HepG2 (cell line): ENCODE measurements around the gene S100A10. TPM values are rescaled to one million over a fixed set of nuclear protein-coding genes. Genes with fewer than 3 reads are reported as not detected.

Source experiments
- DDIT3 ChIP-seq: sonication (generic); formaldehyde crosslinking; IDR thresholded peaks from 2 replicates; pipeline ENCODE4 v1.4.0; 2020; ENCODE audit warnings: mild to moderate bottlenecking, missing genetic modification reagents
- FOXJ3 ChIP-seq: sonication (generic); formaldehyde crosslinking; IDR thresholded peaks from 2 replicates; pipeline ENCODE4 v1.4.0; 2020; ENCODE audit warnings: missing genetic modification reagents, mild to moderate bottlenecking, borderline replicate concordance
- FOXP1 ChIP-seq, 2 experiments: fragments of 450-650 bp in 1 of 2; IDR thresholded peaks; 2 replicates each; pipeline ENCODE4 v1.6.1; 2017 to 2018; ENCODE audit warnings: antibody characterized with exemption in 1 of 2
- KDM4B ChIP-seq: sonication (generic); formaldehyde crosslinking; IDR thresholded peaks from 2 replicates; pipeline ENCODE4 v1.4.0; 2020; ENCODE audit warnings: missing genetic modification reagents
- KLF13 ChIP-seq: sonication (generic); formaldehyde crosslinking; IDR thresholded peaks from 2 replicates; pipeline ENCODE4 v1.4.0; 2020; ENCODE audit warnings: mild to moderate bottlenecking, missing genetic modification reagents
- PAXIP1 ChIP-seq: sonication (generic); formaldehyde crosslinking; conservative IDR thresholded peaks from 2 replicates; pipeline ENCODE4 v1.4.0; 2020; ENCODE audit warnings: mild to moderate bottlenecking, missing genetic modification reagents, moderate library complexity
- PCBP2 ChIP-seq: fragments of 200-400 bp; formaldehyde crosslinking; optimal IDR thresholded peaks from 2 replicates; pipeline ENCODE3; 2018; ENCODE audit warnings: low read length, low read depth; ENCODE audit not compliant: poor library complexity, severe bottlenecking
- SCMH1 ChIP-seq: sonication (generic); formaldehyde crosslinking; IDR thresholded peaks from 2 replicates; pipeline ENCODE4 v1.9.0; 2021; ENCODE audit warnings: missing genetic modification reagents, mild to moderate bottlenecking, borderline replicate concordance
- SMARCE1 ChIP-seq: fragments of 450-650 bp; IDR thresholded peaks from 2 replicates; pipeline ENCODE4 v1.6.1; 2017; ENCODE audit warnings: borderline replicate concordance
- TBL1XR1 ChIP-seq: fragments of 150-350 bp; IDR thresholded peaks from 2 replicates; pipeline ENCODE4 v1.6.1; 2014; ENCODE audit warnings: borderline replicate concordance, low read length; ENCODE audit not compliant: partially characterized antibody
- ZFP1 ChIP-seq: IDR thresholded peaks from 2 replicates; pipeline ENCODE4 v1.6.1; 2016
- ZFY ChIP-seq: sonication (generic); formaldehyde crosslinking; IDR thresholded peaks from 2 replicates; pipeline ENCODE4 v1.4.0; 2020; ENCODE audit warnings: missing genetic modification reagents
- ZNF276 ChIP-seq: sonication (generic); formaldehyde crosslinking; IDR thresholded peaks from 2 replicates; pipeline ENCODE4 v1.4.0; 2020; ENCODE audit warnings: mild to moderate bottlenecking, low read depth, missing genetic modification reagents
- ZNF282 ChIP-seq: fragments of 450-650 bp; IDR thresholded peaks from 2 replicates; pipeline ENCODE4 v1.6.1; 2018; ENCODE audit not compliant: partially characterized antibody
- ZNF337 ChIP-seq: sonication (generic); formaldehyde crosslinking; IDR thresholded peaks from 2 replicates; pipeline ENCODE4 v1.5.1; 2020; ENCODE audit warnings: missing genetic modification reagents, low read depth, mild to moderate bottlenecking, borderline replicate concordance
- ZNF570 ChIP-seq: sonication (generic); formaldehyde crosslinking; IDR thresholded peaks from 2 replicates; pipeline ENCODE4 v1.4.0; 2020; ENCODE audit warnings: mild to moderate bottlenecking, missing genetic modification reagents, borderline replicate concordance
- polyA plus RNA-seq, 8 experiments: library from polyadenylated mRNA; depleted of rRNA in 3 of 8; stranded (reverse) in 7 of 8; unstranded in 1 of 8; fragments of >200 nt; fragmentation: Illumina TruSeq in 4 of 8; extraction: Trizol in 4 of 8; gene quantifications; 2 replicates each; pipeline versions ENCODE4 v1.2.1 to v1.2.3, GENCODE V29; 2011 to 2016; ENCODE audit warnings: low read depth in 4 of 8, missing spikeins in 1 of 8, mixed read lengths in 1 of 8; ENCODE audit not compliant: insufficient read depth in 1 of 8
- total RNA-seq, 5 experiments: library from RNA; depleted of rRNA; stranded (reverse); fragments of >200 nt; fragmentation: Illumina TruSeq; extraction: Trizol; gene quantifications; 2 replicates each; pipeline ENCODE4 v1.2.3, GENCODE V29; 2016; ENCODE audit warnings: low read depth in 1 of 5
- TF ChIP-seq, protein P1 (sequence below): IDR thresholded peaks from 2 replicates; pipeline ENCODE4 v1.6.1; 2012; ENCODE audit warnings: low read depth, low read length, improper control_type of control experiment
- TF ChIP-seq, protein P2 (sequence below): IDR thresholded peaks from 2 replicates; pipeline ENCODE4 v1.6.1; 2016; ENCODE audit warnings: control low read depth
- TF ChIP-seq, protein P3 (sequence below): sonication (generic); formaldehyde crosslinking; IDR thresholded peaks from 2 replicates; pipeline ENCODE4 v1.4.0; 2020; ENCODE audit warnings: missing genetic modification reagents
- TF ChIP-seq, protein P4 (sequence below): sonication (generic); formaldehyde crosslinking; IDR thresholded peaks from 2 replicates; pipeline ENCODE4 v1.5.1; 2020; ENCODE audit warnings: missing genetic modification reagents, mild to moderate bottlenecking, borderline replicate concordance

The S100A10 gene
- total and polyA plus RNA-seq, 2 of the 13 experiments (the other 11 are each of a cell fraction or from before 2014, with no cell fraction given) = 16.8 to 28.7 TPM

- TF ChIP-seq ZNF276 (CRISPR knock-in tag) (no peak), FOXJ3 (CRISPR knock-in tag) (no peak; the same call in 1 of the 2 replicates), TBL1XR1 (no peak), ZNF337 (CRISPR knock-in tag) (no peak), KLF13 (CRISPR knock-in tag) (no peak), ZNF570 (no peak), DDIT3 (CRISPR knock-in tag) (no peak), KDM4B (CRISPR knock-in tag) (no peak), ZFP1 (CRISPR knock-in tag) (no peak), ZFY (no peak), FOXP1 (IDR thresholded peaks at IDR 0.05) (no peak), FOXP1 (CRISPR knock-in tag; IDR thresholded peaks at IDR 0.05) (0 out of 2 replicates have a peak, but pooled peaks have one; percentile 24), PCBP2 (no peak), ZNF282 (no peak), SMARCE1 (no peak), SCMH1 (CRISPR knock-in tag) (no peak), PAXIP1 (CRISPR knock-in tag) (peak; percentile 85)
- TF ChIP-seq, protein P1, sequence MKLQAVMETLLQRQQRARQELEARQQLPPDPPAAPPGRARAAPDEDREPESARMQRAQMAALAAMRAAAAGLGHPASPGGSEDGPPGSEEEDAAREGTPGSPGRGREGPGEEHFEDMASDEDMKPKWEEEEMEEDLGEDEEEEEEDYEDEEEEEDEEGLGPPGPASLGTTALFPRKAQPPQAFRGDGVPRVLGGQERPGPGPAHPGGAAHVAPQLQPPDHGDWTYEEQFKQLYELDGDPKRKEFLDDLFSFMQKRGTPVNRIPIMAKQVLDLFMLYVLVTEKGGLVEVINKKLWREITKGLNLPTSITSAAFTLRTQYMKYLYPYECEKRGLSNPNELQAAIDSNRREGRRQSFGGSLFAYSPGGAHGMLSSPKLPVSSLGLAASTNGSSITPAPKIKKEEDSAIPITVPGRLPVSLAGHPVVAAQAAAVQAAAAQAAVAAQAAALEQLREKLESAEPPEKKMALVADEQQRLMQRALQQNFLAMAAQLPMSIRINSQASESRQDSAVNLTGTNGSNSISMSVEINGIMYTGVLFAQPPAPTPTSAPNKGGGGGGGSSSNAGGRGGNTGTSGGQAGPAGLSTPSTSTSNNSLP = no peak
- TF ChIP-seq, protein P2, sequence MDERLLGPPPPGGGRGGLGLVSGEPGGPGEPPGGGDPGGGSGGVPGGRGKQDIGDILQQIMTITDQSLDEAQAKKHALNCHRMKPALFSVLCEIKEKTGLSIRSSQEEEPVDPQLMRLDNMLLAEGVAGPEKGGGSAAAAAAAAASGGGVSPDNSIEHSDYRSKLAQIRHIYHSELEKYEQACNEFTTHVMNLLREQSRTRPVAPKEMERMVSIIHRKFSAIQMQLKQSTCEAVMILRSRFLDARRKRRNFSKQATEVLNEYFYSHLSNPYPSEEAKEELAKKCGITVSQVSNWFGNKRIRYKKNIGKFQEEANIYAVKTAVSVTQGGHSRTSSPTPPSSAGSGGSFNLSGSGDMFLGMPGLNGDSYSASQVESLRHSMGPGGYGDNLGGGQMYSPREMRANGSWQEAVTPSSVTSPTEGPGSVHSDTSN (CRISPR knock-in tag) = no peak
- TF ChIP-seq, protein P3, sequence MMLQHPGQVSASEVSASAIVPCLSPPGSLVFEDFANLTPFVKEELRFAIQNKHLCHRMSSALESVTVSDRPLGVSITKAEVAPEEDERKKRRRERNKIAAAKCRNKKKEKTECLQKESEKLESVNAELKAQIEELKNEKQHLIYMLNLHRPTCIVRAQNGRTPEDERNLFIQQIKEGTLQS (CRISPR knock-in tag) = no peak
- TF ChIP-seq, protein P4, sequence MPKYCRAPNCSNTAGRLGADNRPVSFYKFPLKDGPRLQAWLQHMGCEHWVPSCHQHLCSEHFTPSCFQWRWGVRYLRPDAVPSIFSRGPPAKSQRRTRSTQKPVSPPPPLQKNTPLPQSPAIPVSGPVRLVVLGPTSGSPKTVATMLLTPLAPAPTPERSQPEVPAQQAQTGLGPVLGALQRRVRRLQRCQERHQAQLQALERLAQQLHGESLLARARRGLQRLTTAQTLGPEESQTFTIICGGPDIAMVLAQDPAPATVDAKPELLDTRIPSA (CRISPR knock-in tag) = no peak
Observed at GRCh38 chr1:151975311-151976014, 18.2 kb downstream of the S100A10 start (continued).
